ENCODE data around the gene CCDC167. TPM values are rescaled to one million over a fixed set of nuclear protein-coding genes. Genes with fewer than 3 reads are reported as not detected.

The CCDC167 gene
- total RNA-seq, 2 experiments from 2014 or later: 48.5 to 54.2 TPM

- Mint-ChIP-seq H3K27ac (peak overlapping the region; percentile 73), H3K9me3 (no peaks in the 10 kb centered on the region), H3K27me3 (no peaks in the 10 kb centered on the region), H3K4me3 (no peak overlapping the region), H3K36me3 (no peaks in the 10 kb centered on the region), H3K4me1 (peaks cover 48% of the 10 kb centered on the region)
- DNase-seq (no peak), ATAC-seq (ENCODE audit: low read depth) (no peak)
- POLR2A ChIA-PET: interaction anchor here (8.7 kb wide), 1 partner anchor 12 kb away, joined by 182 read pairs; the partner anchor contains the start of gene CCDC167
These were observed 13.9 kb upstream of the CCDC167 start for GRCh38 chr6:37513576-37513975.

DNA sequence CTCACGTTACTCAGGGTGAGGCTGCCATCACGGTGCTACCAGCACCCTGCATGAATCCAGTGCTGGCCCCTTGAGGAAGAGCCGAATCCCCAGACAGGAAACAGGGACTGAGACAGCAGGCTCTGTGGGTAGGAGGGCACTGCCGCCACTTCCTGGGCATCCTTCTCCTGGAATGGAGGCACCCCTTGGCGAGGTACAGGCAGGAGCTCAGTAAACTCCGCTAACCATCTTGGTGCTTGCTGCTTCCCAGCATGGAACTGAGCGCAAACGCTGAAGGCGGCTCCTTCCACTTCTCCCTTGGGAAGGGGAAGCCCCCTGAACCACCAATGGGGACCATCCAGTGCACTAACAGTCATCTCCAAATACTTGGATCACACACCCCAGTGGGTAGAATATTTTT lies 13.5 kb upstream of the CCDC167 start:
- no peaks in the 10 kb centered on the region for H3K36me3 Mint-ChIP-seq
- peaks cover 48% of the 10 kb centered on the region for H3K4me1 Mint-ChIP-seq
- DNase-seq: no peak
- no peak overlapping the region for H3K27ac Mint-ChIP-seq
- no peak overlapping the region for H3K4me3 Mint-ChIP-seq
- no peaks in the 10 kb centered on the region for H3K9me3 Mint-ChIP-seq
- H3K27me3 Mint-ChIP-seq: peaks cover 2% of the 10 kb centered on the region
- POLR2A ChIA-PET: interaction anchor here (8.7 kb wide), 1 partner anchor 12 kb away, joined by 182 read pairs; the partner anchor contains the start of gene CCDC167
- no peak for ATAC-seq (ENCODE audit: low read depth)

DNA sequence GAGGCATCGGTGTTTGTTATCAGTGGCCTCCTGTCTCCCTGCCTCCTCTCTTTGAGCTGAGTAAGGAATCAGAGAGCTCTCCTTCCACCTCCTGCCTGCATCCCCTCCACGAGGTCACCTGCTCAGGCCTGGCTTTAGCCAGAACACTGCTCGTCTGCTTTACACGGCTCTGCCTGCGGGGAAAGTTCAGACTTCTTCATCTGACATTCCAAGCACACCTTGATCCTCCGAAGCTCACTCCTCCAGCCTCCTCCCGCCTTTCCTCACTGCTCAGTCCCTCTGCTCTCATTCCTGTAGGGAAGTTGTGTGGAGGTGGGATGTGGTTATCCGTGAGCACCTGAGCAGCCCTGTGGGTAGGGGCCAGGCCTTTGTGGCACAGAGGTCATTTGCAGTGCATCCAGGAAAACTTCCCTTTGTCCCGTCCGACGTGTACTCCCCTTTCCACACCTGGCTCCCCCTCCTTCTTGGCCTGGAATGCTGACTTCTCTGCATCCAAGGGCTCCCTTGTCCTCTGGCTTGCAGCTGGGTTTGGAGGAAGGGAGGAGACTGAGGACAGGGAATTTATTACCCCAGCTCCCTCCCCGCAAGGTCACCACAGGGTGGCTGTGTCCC lies 12.8 kb upstream of the CCDC167 start:
- POLR2A ChIA-PET: interaction anchor here (8.7 kb wide), 1 partner anchor 11 kb away, joined by 182 read pairs; the partner anchor contains the start of gene CCDC167
- peaks cover 45% of the 10 kb centered on the region for H3K4me1 Mint-ChIP-seq

DNA sequence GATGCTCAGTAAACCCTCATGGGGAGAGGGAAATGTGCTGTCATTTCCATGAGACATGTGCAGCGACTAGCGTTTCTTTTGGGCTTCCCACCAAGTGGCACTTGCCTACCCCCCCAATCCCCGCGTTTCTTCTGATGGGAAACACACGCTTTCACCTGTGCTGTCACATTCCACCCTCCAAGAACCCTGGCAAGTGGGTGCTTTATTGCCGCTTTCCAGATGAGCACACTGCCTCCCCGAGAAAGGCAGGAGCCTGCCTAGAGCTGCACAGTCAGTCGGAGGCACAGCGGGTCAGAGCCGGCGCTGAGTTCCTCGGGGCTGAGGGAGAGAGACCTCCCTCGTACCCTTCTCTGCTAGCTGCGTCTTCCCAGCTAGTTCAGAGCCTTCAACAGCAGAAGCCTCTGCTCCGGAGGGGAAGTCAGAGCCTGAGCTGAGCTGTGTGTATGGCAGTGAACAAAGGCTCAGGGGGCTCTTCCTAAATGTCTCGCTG lies 12.3 kb upstream of the CCDC167 start:
- H3K4me3 Mint-ChIP-seq: no peak overlapping the region
- POLR2A ChIA-PET: interaction anchor here (8.7 kb wide), 1 partner anchor 10 kb away, joined by 182 read pairs; the partner anchor contains the start of gene CCDC167
- DNase-seq: no peak
- H3K4me1 Mint-ChIP-seq: peaks cover 40% of the 10 kb centered on the region
- H3K36me3 Mint-ChIP-seq: no peaks in the 10 kb centered on the region
- peaks cover 2% of the 10 kb centered on the region for H3K27me3 Mint-ChIP-seq
- no peak overlapping the region for H3K27ac Mint-ChIP-seq
- no peaks in the 10 kb centered on the region for H3K9me3 Mint-ChIP-seq
- ATAC-seq (ENCODE audit: low read depth): no peak

More for the DNA sequence above, 12.8 kb upstream of the CCDC167 start:
- DNase-seq: no peak
- no peaks in the 10 kb centered on the region for H3K9me3 Mint-ChIP-seq
- H3K36me3 Mint-ChIP-seq: no peaks in the 10 kb centered on the region
- peaks cover 2% of the 10 kb centered on the region for H3K27me3 Mint-ChIP-seq
- no peak overlapping the region for H3K27ac Mint-ChIP-seq
- no peak for ATAC-seq (ENCODE audit: low read depth)
- H3K4me3 Mint-ChIP-seq: no peak overlapping the region

DNA sequence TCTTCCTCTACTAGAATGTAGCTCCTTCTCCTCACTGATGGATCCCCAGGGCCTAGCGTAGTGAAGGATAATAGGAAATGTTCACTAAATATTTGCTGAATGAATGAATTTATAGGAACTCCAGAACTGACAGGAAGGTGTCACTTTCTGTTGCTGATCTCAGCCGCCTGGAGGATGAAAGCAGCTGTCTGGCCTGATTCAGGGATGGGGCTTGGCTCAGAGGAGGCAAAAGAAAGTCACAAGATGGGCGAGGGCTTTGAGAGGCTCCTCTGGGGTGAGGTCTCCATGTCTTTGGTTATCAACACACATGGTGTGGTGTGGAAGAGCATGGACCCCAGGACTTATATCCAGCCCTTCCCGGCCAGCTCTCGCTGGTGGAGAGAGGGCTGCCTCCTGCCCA lies 11.5 kb upstream of the CCDC167 start:
- Mint-ChIP-seq H3K27ac (no peak overlapping the region), H3K27me3 (peaks cover 2% of the 10 kb centered on the region), H3K4me3 (no peak overlapping the region), H3K4me1 (peaks cover 32% of the 10 kb centered on the region), H3K9me3 (no peaks in the 10 kb centered on the region), H3K36me3 (no peaks in the 10 kb centered on the region)
- DNase-seq: no peak
- POLR2A ChIA-PET: interaction anchor here (0.6 to 8.7 kb wide), 2 partner anchors 10 to 165 kb away, joined by 5 to 182 read pairs; partner anchors contain the start of gene CCDC167
- no peak for ATAC-seq (ENCODE audit: low read depth)

DNA sequence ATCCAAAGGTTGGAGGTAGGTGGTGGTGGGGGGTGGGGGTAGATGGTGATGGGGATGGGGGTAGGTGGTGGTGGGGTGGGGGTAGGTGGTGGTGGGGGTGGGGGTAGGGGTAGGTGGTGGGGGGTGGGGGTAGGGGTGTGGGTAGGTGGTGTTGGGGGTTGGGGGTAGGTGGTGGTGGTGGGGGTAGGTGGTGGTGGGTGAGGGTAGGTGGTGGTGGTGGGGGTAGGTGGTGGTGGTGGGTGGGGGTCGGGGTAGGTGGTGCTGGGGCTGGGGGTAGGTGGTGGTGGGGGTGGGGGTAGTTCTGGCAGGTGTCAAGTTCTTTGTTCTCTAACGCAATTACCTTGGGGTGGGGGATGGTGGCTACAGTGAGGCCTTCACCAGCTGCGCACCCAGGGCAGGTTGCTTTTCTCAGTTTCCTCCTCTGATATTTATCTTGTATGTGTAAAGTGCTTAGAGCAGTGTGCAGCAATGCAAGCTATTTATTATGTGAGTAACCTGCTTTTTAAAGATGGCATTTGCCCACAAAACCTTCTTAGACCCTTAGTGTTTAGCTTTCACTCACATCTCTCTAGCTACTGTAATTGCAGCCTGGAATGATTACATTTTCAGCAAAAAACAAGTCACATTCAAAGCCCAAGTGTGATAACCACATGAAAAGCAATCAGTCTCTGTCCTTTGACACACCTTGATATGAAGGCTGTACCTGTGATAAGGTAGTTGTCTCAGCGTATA lies 8.2 kb upstream of the CCDC167 start:
- no peak overlapping the region for H3K4me3 Mint-ChIP-seq
- peak overlapping the region; percentile 48 for H3K27ac Mint-ChIP-seq
- DNase-seq (no peak), ATAC-seq (ENCODE audit: low read depth) (peak; percentile 56)
- peaks cover 23% of the 10 kb centered on the region for H3K4me1 Mint-ChIP-seq
- H3K27me3 Mint-ChIP-seq: peaks cover 2% of the 10 kb centered on the region
- POLR2A ChIA-PET: interaction anchor here (1.9 kb wide), 1 partner anchor 9 kb away, joined by 10 read pairs; no protein-coding TSS in a partner anchor
- H3K36me3 Mint-ChIP-seq: no peaks in the 10 kb centered on the region
- H3K9me3 Mint-ChIP-seq: no peaks in the 10 kb centered on the region

GRCh38 chr6:37507077-37507476 lies 7.4 kb upstream of the CCDC167 start:
- Mint-ChIP-seq H3K36me3 (no peaks in the 10 kb centered on the region), H3K27me3 (peaks cover 2% of the 10 kb centered on the region), H3K9me3 (no peaks in the 10 kb centered on the region), H3K27ac (no peak overlapping the region), H3K4me3 (no peak overlapping the region), H3K4me1 (peaks cover 31% of the 10 kb centered on the region)
- ATAC-seq (ENCODE audit: low read depth) (no peak), DNase-seq (no peak)
- POLR2A ChIA-PET: interaction anchor here (11.2 kb wide), 1 partner anchor 8 kb away, joined by 182 read pairs; no protein-coding TSS in a partner anchor

DNA sequence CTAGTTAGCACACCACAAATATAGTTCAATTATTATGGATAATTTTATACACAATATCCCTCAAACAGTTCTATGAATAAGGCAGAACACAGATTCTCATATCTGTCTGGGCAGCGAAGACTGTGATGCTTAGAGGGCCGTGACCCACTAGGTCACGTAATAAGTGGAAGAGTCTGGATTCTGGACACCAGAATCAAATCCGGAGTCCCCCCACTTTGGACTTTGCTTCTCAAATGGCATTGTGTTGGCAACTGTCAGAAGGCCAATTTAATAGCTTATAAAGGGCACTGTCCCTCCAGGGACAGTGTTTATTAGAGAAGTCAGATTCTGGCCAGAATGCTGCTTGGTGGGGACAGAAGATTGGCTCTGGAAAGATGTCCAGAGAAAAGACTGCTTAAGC lies 6.8 kb upstream of the CCDC167 start:
- H3K4me1 Mint-ChIP-seq: peaks cover 37% of the 10 kb centered on the region
- no peak for ATAC-seq (ENCODE audit: low read depth)
- no peak for DNase-seq
- no peak overlapping the region for H3K27ac Mint-ChIP-seq
- POLR2A ChIA-PET: interaction anchor here (11.2 kb wide), 1 partner anchor 9 kb away, joined by 182 read pairs; no protein-coding TSS in a partner anchor
- no peaks in the 10 kb centered on the region for H3K36me3 Mint-ChIP-seq
- H3K4me3 Mint-ChIP-seq: no peak overlapping the region
- H3K9me3 Mint-ChIP-seq: no peaks in the 10 kb centered on the region
- H3K27me3 Mint-ChIP-seq: peaks cover 2% of the 10 kb centered on the region

- peaks cover 4% of the 10 kb centered on the region for H3K36me3 Mint-ChIP-seq
- no peaks in the 10 kb centered on the region for H3K9me3 Mint-ChIP-seq
- DNase-seq (no peak), ATAC-seq (ENCODE audit: low read depth) (no peak)
- H3K4me3 Mint-ChIP-seq: no peak overlapping the region
- peaks cover 46% of the 10 kb centered on the region for H3K4me1 Mint-ChIP-seq
- no peak overlapping the region for H3K27ac Mint-ChIP-seq
- peaks cover 2% of the 10 kb centered on the region for H3K27me3 Mint-ChIP-seq
- POLR2A ChIA-PET: interaction anchor here (11.2 kb wide), 1 partner anchor 11 kb away, joined by 182 read pairs; no protein-coding TSS in a partner anchor
These were observed 4.3 kb upstream of the CCDC167 start for GRCh38 chr6:37504024-37504423.

GRCh38 chr6:37503309-37503965 lies 3.7 kb upstream of the CCDC167 start:
- POLR2A ChIA-PET: interaction anchor here (2.2 to 11.2 kb wide), 2 partner anchors 12 to 70 kb away, joined by 17 to 182 read pairs; partner anchors contain the start of gene CMTR1
- Mint-ChIP-seq H3K9me3 (no peaks in the 10 kb centered on the region), H3K27ac (peak overlapping the region; percentile 95), H3K4me1 (peaks cover 50% of the 10 kb centered on the region), H3K36me3 (peaks cover 4% of the 10 kb centered on the region), H3K27me3 (peaks cover 2% of the 10 kb centered on the region), H3K4me3 (peak overlapping the region; percentile 5)
- ATAC-seq (ENCODE audit: low read depth) (no peak), DNase-seq (no peak)

DNA sequence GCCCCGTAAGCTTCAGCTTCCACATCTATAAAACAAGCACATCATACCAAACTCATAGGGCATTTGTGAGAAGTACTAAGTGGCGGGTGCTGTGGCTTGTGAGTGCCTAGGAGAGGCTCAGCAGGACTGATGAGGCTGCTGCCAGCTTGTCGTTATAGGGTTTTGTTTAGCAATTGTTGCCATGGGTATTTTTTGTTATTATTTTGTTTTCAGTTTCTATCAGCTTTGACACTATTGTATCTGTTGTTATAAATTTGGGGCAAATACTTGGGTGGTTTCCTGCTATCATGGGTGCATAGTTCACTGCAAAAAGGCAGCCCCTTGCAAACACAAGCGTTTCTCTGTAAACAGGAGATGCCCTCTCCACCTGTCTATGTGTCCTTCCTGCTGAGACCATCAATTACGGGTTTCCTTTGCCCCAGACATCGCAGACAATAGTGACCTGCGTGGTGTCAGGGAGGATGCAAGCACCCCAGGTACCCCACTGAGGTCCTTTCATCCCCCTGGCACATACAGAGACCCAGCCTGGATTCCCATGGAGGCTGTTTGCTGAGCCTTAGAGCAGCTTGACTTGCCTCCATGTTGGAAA lies 3.1 kb upstream of the CCDC167 start:
- Mint-ChIP-seq H3K27me3 (no peaks in the 10 kb centered on the region), H3K4me3 (peak overlapping the region; percentile 71), H3K36me3 (peaks cover 6% of the 10 kb centered on the region), H3K4me1 (peaks cover 48% of the 10 kb centered on the region), H3K9me3 (no peaks in the 10 kb centered on the region), H3K27ac (peak overlapping the region; percentile 95)
- no peak for DNase-seq
- POLR2A ChIA-PET: interaction anchor here (0.5 to 11.2 kb wide), 4 partner anchors 11 to 184 kb away, joined by 4 to 182 read pairs (median 14); partner anchors contain the start of gene CMTR1
- ATAC-seq (ENCODE audit: low read depth): peak; percentile 21

GRCh38 chr6:37501632-37502491 lies 2.2 kb upstream of the CCDC167 start:
- Mint-ChIP-seq H3K4me1 (peaks cover 53% of the 10 kb centered on the region), H3K36me3 (peaks cover 6% of the 10 kb centered on the region), H3K27ac (peak overlapping the region; percentile 95), H3K9me3 (no peaks in the 10 kb centered on the region), H3K27me3 (no peaks in the 10 kb centered on the region), H3K4me3 (peak overlapping the region; percentile 71)
- POLR2A ChIA-PET: interaction anchor here (0.5 to 11.2 kb wide), 4 partner anchors 10 to 185 kb away, joined by 4 to 182 read pairs (median 14); partner anchors contain the start of gene CMTR1
- no peak for DNase-seq
- ATAC-seq (ENCODE audit: low read depth): peak; percentile 38
